ENCODE measurements around the gene CNTRL.

DNA sequence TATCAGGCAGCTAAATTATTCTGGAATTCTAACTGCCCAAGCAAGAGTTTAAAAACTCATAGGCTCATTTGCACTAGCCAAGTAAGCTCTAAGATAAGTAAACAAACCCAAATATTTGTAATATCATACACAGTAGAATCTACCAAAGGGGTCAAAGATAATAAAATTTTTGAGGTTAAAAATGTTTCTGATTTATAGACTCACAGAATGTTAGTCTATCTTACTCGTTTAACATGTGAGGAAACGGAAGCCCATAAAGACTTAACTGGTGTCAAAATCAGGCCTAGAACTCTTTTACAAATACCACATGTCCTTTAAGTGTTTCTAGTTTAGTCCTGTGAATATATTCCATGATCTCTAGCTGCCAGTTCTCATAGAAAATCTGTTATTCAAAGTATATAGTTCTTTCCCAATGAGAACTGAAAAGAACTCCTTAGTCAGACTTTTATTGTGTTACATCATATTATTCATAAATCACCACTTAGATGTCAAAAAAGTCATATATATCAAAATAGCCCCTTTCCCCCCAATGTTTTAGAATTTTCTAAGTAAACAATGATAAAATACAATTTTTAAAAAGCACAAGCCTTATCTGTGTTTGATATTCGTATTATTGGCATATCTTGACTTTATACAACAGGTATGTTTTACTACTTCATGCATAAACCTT, 113.0 kb downstream of the CNTRL start:
- no peak for TF ChIP-seq CTCF (IDR thresholded peaks at IDR 0.05 in 8 of 11, conservative IDR thresholded peaks at IDR 0.05 in 3 of 11)
- TF ChIP-seq POLR2A (IDR thresholded peaks at IDR 0.05), result no peak
